Transverse colon (tissue), 4 donors: ENCODE data around the gene SPDL1. TPM values are rescaled to one million over a fixed set of nuclear protein-coding genes. Genes with fewer than 3 reads are reported as not detected.

Experiments
- DNase-seq: peaks from one replicate; pipeline ENCODE4 v3.0.0-alpha.2; 2019
- H3K27ac ChIP-seq, 4 donors: fragments of 200-600 bp; sonication (generic); 2 replicates each; pipeline ENCODE4 v1.5.1; 2016 to 2018; ENCODE audit warnings: inconsistent platforms in 4 of 4
- H3K27me3 ChIP-seq: fragments of 200-600 bp; sonication (generic); 2 replicates; pipeline ENCODE4 v1.5.1; 2017; ENCODE audit warnings: inconsistent platforms
- H3K36me3 ChIP-seq, 4 donors: fragments of 200-600 bp; sonication (generic); 2 replicates each; pipeline ENCODE4 v1.5.1; 2017 to 2019; ENCODE audit warnings: inconsistent platforms in 4 of 4
- H3K4me1 ChIP-seq, 4 donors: fragments of 200-600 bp; sonication (generic); 2 replicates each; pipeline ENCODE4 v1.5.1; 2017 to 2020; ENCODE audit warnings: inconsistent platforms in 4 of 4
- H3K4me3 ChIP-seq, 4 donors: fragments of 200-600 bp; sonication (generic); 1 replicate in 1 of 4; 2 replicates in 3 of 4; pipeline versions ENCODE4 v1.5.1 to v1.6.1; 2017 to 2019; ENCODE audit warnings: inconsistent platforms in 4 of 4
- H3K9me3 ChIP-seq, 2 donors: fragments of 200-600 bp; sonication (generic); 2 replicates each; pipeline ENCODE4 v1.5.1; 2017 to 2019; ENCODE audit warnings: inconsistent platforms in 2 of 2
- CTCF ChIP-seq, 5 experiments: fragments of 200-600 bp in 3 of 5; fragments of 450-650 bp in 2 of 5; sonication (generic) in 3 of 5; IDR thresholded peaks; 1 replicate in 2 of 5; 2 replicates in 3 of 5; pipeline ENCODE4 v1.5.1; 2016 to 2017; ENCODE audit warnings: antibody characterized with exemption in 5 of 5, inconsistent platforms in 3 of 5, mild to moderate bottlenecking in 2 of 5, moderate library complexity in 1 of 5
- EP300 ChIP-seq: sonication (generic); formaldehyde crosslinking; IDR thresholded peaks from one replicate; pipeline ENCODE4 v1.6.1; 2017; ENCODE audit warnings: antibody characterized with exemption, low read depth
- POLR2A ChIP-seq: fragments of 450-650 bp; IDR thresholded peaks from one replicate; pipeline ENCODE4 v1.6.1; 2016; ENCODE audit warnings: antibody characterized with exemption, mild to moderate bottlenecking, moderate library complexity
- POLR2AphosphoS5 ChIP-seq, 3 donors: sonication (generic); formaldehyde crosslinking; IDR thresholded peaks; one replicate each; pipeline ENCODE4 v1.6.1; 2016; ENCODE audit warnings: antibody characterized with exemption in 3 of 3
- whole genome bisulfite sequencing, 2 donors: methylation state at CpG; one replicate each; pipeline ENCODE4 v1.1.5; 2018; ENCODE audit warnings: low coverage in 1 of 2; 5-methylcytosine and 5-hydroxymethylcytosine counted together
- in situ Hi-C, 4 donors: fragments of 200-750 bp; cut with MboI; loops; one replicate each; pipeline versions ENCODE4 v1.15.0 to v1.15.1; 2017; ENCODE audit warnings: low sequenced_read_pairs in 3 of 4, low pct_ligation_motif_present in 1 of 4, low pct_unique_long_range_greater_than_20kb in 1 of 4
- intact Hi-C: fragments of 100-400 bp; cut with DNase I; formaldehyde crosslinking; loops from one replicate; pipeline ENCODE4 v1.15.1; 2023; ENCODE audit warnings: low total_unique reads
- total RNA-seq, 4 donors: library from RNA; depleted of rRNA; stranded (reverse); fragments of >200 nt; gene quantifications; one replicate each; pipeline ENCODE4 v1.1.0, GENCODE V29; 2016

Gene SPDL1
- total RNA-seq, 4 donors from 2014 or later: 1.5 to 23.7 (median 8.8) TPM

- TF ChIP-seq POLR2A (no peak), POLR2AphosphoS5 (IDR thresholded peaks at IDR 0.05) (no peak), CTCF (IDR thresholded peaks at IDR 0.05) (no peak), EP300 (no peak)
- Histone ChIP-seq H3K4me3 (peak overlapping the region; percentile 17 to 54 (median 28)), H3K9me3 (peaks cover 0 to 4% of the 10 kb centered on the region in 2 donors), H3K36me3 (no peaks in the 10 kb centered on the region), H3K27me3 (peaks cover 17% of the 10 kb centered on the region), H3K4me1 (no peaks in the 10 kb centered on the region), H3K27ac (peak overlapping the region; percentile 62 to 82 (median 70))
- peak; percentile 60 for DNase-seq
- intact Hi-C loops (no loop called here), in situ Hi-C loops (no loop called here)
- 25% methylated on average over 18 of the region's 18 CpGs; no CpG with 5 or more reads in 1 of the 2 donors for WGBS, 2 donors
Observed at GRCh38 chr5:169637549-169638121, 54.1 kb downstream of the SPDL1 start.

- H3K27me3 ChIP-seq: peaks cover 16% of the 10 kb centered on the region
- no peak for DNase-seq
- TF ChIP-seq POLR2AphosphoS5 (IDR thresholded peaks at IDR 0.05) (no peak), CTCF (IDR thresholded peaks at IDR 0.05) (no peak), EP300 (no peak), POLR2A (no peak)
- no peak overlapping the region for H3K4me3 ChIP-seq
- H3K9me3 ChIP-seq: peaks cover 0 to 4% of the 10 kb centered on the region in 2 donors
- H3K4me1 ChIP-seq: no peaks in the 10 kb centered on the region
- in situ Hi-C loops: no loop called here
- 6 to 27% methylated on average over 4 to 6 of the region's 6 CpGs for WGBS, 2 donors
- H3K27ac ChIP-seq: no peak overlapping the region
- H3K36me3 ChIP-seq: no peaks in the 10 kb centered on the region
- intact Hi-C loops: no loop called here
Observed at GRCh38 chr5:169641253-169641652, 57.7 kb downstream of the SPDL1 start.

- Histone ChIP-seq H3K36me3 (no peaks in the 10 kb centered on the region), H3K4me3 (no peak overlapping the region), H3K27me3 (no peaks in the 10 kb centered on the region), H3K4me1 (peaks cover 0 to 26% (median 3%) of the 10 kb centered on the region in 4 donors), H3K27ac (peak overlapping the region in 1 of 4 donors; percentile 48), H3K9me3 (no peaks in the 10 kb centered on the region)
- intact Hi-C loops (no loop called here), in situ Hi-C loops (no loop called here)
- WGBS, 2 donors: 76 to 100% methylated on average over 2 to 3 of the region's 3 CpGs
- DNase-seq: no peak
- TF ChIP-seq CTCF (IDR thresholded peaks at IDR 0.05) (no peak), POLR2A (no peak), POLR2AphosphoS5 (IDR thresholded peaks at IDR 0.05) (no peak), EP300 (no peak)
Observed at GRCh38 chr5:169646856-169647255, 63.3 kb downstream of the SPDL1 start.

GRCh38 chr5:169647566-169647965 is 64.0 kb downstream of the SPDL1 start:
- Histone ChIP-seq H3K4me3 (no peak overlapping the region), H3K9me3 (no peaks in the 10 kb centered on the region), H3K4me1 (peaks cover 0 to 27% (median 3%) of the 10 kb centered on the region in 4 donors), H3K27me3 (no peaks in the 10 kb centered on the region), H3K27ac (peak overlapping the region in 2 of 4 donors; percentile 10 to 48), H3K36me3 (no peaks in the 10 kb centered on the region)
- intact Hi-C loops (no loop called here), in situ Hi-C loops (no loop called here)
- WGBS, 2 donors: 0 to 20% methylated on average over 1 of the region's 1 CpG
- TF ChIP-seq CTCF (IDR thresholded peaks at IDR 0.05) (no peak), POLR2AphosphoS5 (IDR thresholded peaks at IDR 0.05) (no peak), POLR2A (no peak), EP300 (no peak)
- peak; percentile 23 for DNase-seq
